AG09319 (cell line): ENCODE results near the gene BARHL1.

Source experiments
- DNase-seq: peaks from one replicate; pipeline ENCODE4 v3.0.0-alpha.2; 2010; ENCODE audit warnings: low read depth; ENCODE audit errors: extremely low read depth
- CTCF ChIP-seq: IDR thresholded peaks from 2 replicates; pipeline ENCODE4 v1.5.1; 2011; ENCODE audit warnings: low read depth, mild to moderate bottlenecking, inconsistent platforms, low read length, moderate library complexity

BARHL1 gene

GRCh38 chr9:132594412-132594811 lies 12.0 kb downstream of the BARHL1 start:
- no peak for TF ChIP-seq CTCF
- no peak for DNase-seq

GRCh38 chr9:132595319-132595718 lies 12.9 kb downstream of the BARHL1 start:
- DNase-seq: no peak
- TF ChIP-seq CTCF: no peak

GRCh38 chr9:132596200-132596599 lies 13.8 kb downstream of the BARHL1 start:
- TF ChIP-seq CTCF: no peak
- no peak for DNase-seq

- no peak for DNase-seq
- no peak for TF ChIP-seq CTCF
Measured at GRCh38 chr9:132597073-132597775, 14.8 kb downstream of the BARHL1 start.

- no peak for TF ChIP-seq CTCF
- DNase-seq: no peak
Measured at GRCh38 chr9:132600326-132600984, 18.0 kb downstream of the BARHL1 start.

GRCh38 chr9:132602207-132602606 lies 19.8 kb downstream of the BARHL1 start:
- DNase-seq: no peak
- no peak for TF ChIP-seq CTCF

GRCh38 chr9:132605387-132605786 lies 23.0 kb downstream of the BARHL1 start:
- TF ChIP-seq CTCF: no peak
- DNase-seq: no peak
